K562 (cell line): Measurements from ENCODE around the gene OR52I1. TPM values are rescaled to one million over a fixed set of nuclear protein-coding genes. Genes with fewer than 3 reads are reported as not detected.

Source experiments
- ATAC-seq: fragments of 200-7000 bp; cut with Tn5 transposase; 3 replicates; pipeline ENCODE4 v1.9.1; 2020; ENCODE audit warnings: moderate library complexity
- Bru-seq: library from RNA; stranded (reverse); fragments of 400-500 nt; gene quantifications from one replicate; lab custom pipeline; 2021; lab: Mats Ljungman, UMichigan
- BruChase-seq, 2 experiments: library from RNA; stranded (reverse); fragments of 400-500 nt; gene quantifications; one replicate each; lab custom pipeline; 2021; lab: Mats Ljungman, UMichigan
- BruUV-seq: library from RNA; stranded (reverse); fragments of 400-500 nt; replicated peaks from 2 replicates; lab custom pipeline; 2021; lab: Mats Ljungman, UMichigan
- CTCF ChIA-PET: fragments of 300-600 bp; formaldehyde crosslinking; extraction: SDS; loops from one replicate; lab custom pipeline; 2021; ENCODE audit warnings: low intra/inter-chr PET ratio; lab: Yijun Ruan, JAX
- POLR2A ChIA-PET: fragments of 300-600, 350-650 bp; sonication (Branson Sonifier 250); formaldehyde crosslinking; extraction: SDS; loops from one replicate; lab custom pipeline; 2021; ENCODE audit warnings: antibody characterized with exemption, inconsistent platforms; lab: Yijun Ruan, JAX
- DNase-seq, 4 experiments: peaks; one replicate each; pipeline versions ENCODE4 v3.0.0 to v3.0.0-alpha.2; 2011 to 2018; ENCODE audit warnings: low spot score in 3 of 4, mixed read lengths in 3 of 4; ENCODE audit errors: extremely low read depth in 1 of 4
- FAIRE-seq: peaks from 2 replicates; lab custom pipeline; 2011; peaks lifted over from hg19 to GRCh38; lab: Jason Lieb, UNC
- H2AFZ ChIP-seq: 2 replicates; pipeline ENCODE4 v1.6.0; 2011; ENCODE audit warnings: low read depth, low read length, control low read depth, inconsistent platforms
- H3K27ac ChIP-seq: fragments of 200-600 bp; 3 replicates; pipeline ENCODE4 v1.8.0; 2011; ENCODE audit warnings: low read depth, mild to moderate bottlenecking, control low read depth, inconsistent platforms, low read length, moderate library complexity, mixed read lengths; ENCODE audit errors: extremely low read depth
- H3K27me3 ChIP-seq, 2 experiments: fragments of 300-600 bp in 1 of 2; 2 replicates in 1 of 2; 3 replicates in 1 of 2; pipeline versions ENCODE4 v1.6.0 to v1.8.0; 2011; ENCODE audit warnings: inconsistent platforms in 2 of 2, low read length in 2 of 2, mild to moderate bottlenecking in 1 of 2, mixed read lengths in 1 of 2, moderate library complexity in 1 of 2; ENCODE audit not compliant: control insufficient read depth in 2 of 2, insufficient read depth in 2 of 2
- H3K36me3 ChIP-seq: fragments of 300-600 bp; 3 replicates; pipeline ENCODE4 v1.8.0; 2011; ENCODE audit warnings: mild to moderate bottlenecking, low read length, inconsistent platforms; ENCODE audit not compliant: control insufficient read depth, insufficient read depth
- H3K4me1 ChIP-seq, 2 experiments: fragments of 200-600 bp in 1 of 2; replicated peaks in 1 of 2; 2 replicates in 1 of 2; 3 replicates in 1 of 2; pipeline versions ENCODE4 v1.5.1 to v1.8.0; 2011; ENCODE audit warnings: inconsistent platforms in 2 of 2, low read length in 2 of 2, mild to moderate bottlenecking in 1 of 2, mixed read lengths in 1 of 2, moderate library complexity in 1 of 2; ENCODE audit not compliant: control insufficient read depth in 2 of 2, insufficient read depth in 2 of 2
- H3K4me2 ChIP-seq: 2 replicates; pipeline ENCODE4 v1.6.1; 2011; ENCODE audit warnings: low read length, control low read depth, inconsistent platforms, mixed read lengths; ENCODE audit not compliant: insufficient read depth
- H3K4me3 ChIP-seq: fragments of 200-600 bp; sonication (generic), shearing (Covaris generic); 2 replicates; pipeline ENCODE4 v1.5.1; 2016; ENCODE audit warnings: control low read depth, inconsistent platforms
- H3K79me2 ChIP-seq: fragments of 200-600 bp; 3 replicates; pipeline ENCODE4 v1.8.0; 2011; ENCODE audit warnings: low read length, inconsistent platforms; ENCODE audit not compliant: control insufficient read depth, insufficient read depth
- H3K9ac ChIP-seq, 2 experiments: 2 replicates each; pipeline versions ENCODE4 v1.6.0 to v1.6.1; 2011; ENCODE audit warnings: low read depth in 2 of 2, low read length in 2 of 2, control low read depth in 1 of 2, inconsistent platforms in 1 of 2, mild to moderate bottlenecking in 1 of 2, mixed read lengths in 1 of 2; ENCODE audit not compliant: insufficient read depth in 1 of 2
- H3K9me1 ChIP-seq: one replicate; pipeline ENCODE4 v1.6.0; 2011; ENCODE audit warnings: inconsistent platforms, mild to moderate bottlenecking, low read length, moderate library complexity; ENCODE audit not compliant: control insufficient read depth, insufficient read depth
- H3K9me3 ChIP-seq: replicated peaks from 2 replicates; pipeline ENCODE4 v1.5.1; 2011; ENCODE audit warnings: low read depth, low read length, inconsistent platforms; ENCODE audit not compliant: control insufficient read depth, insufficient read depth
- H4K20me1 ChIP-seq: replicated peaks from 2 replicates; pipeline ENCODE4 v1.6.1; 2011; ENCODE audit warnings: low read length, inconsistent platforms, mixed read lengths; ENCODE audit not compliant: control insufficient read depth, insufficient read depth
- BRF1 ChIP-seq: IDR thresholded peaks from 3 replicates; pipeline ENCODE4 v1.6.1; 2011; ENCODE audit warnings: borderline replicate concordance, mild to moderate bottlenecking; ENCODE audit not compliant: insufficient read length; ENCODE audit errors: extremely low read depth
- POLR3G ChIP-seq: IDR thresholded peaks from 2 replicates; pipeline ENCODE4 v1.6.1; 2011; ENCODE audit not compliant: insufficient read length, insufficient replicate concordance; ENCODE audit errors: extremely low read depth
- SNIP1 ChIP-seq: fragments of 450-650 bp; IDR thresholded peaks from 2 replicates; pipeline ENCODE4 v1.7.1; 2017; ENCODE audit warnings: low read depth, mild to moderate bottlenecking
- ZNF512 ChIP-seq: IDR thresholded peaks from 2 replicates; pipeline ENCODE4 v1.6.1; 2016; ENCODE audit warnings: missing genetic modification characterization, missing compliant biosample characterization
- WGBS: fragments of 100-300 bp; shearing (Covaris generic); methylation state at CpG from one replicate; pipeline ENCODE4 v1.1.6; 2016; ENCODE audit warnings: low coverage, mixed read lengths; ENCODE audit not compliant: insufficient coverage; ENCODE audit errors: missing lambda C conversion rate; 5-methylcytosine and 5-hydroxymethylcytosine counted together
- in situ Hi-C: fragments of 300-500 bp; cut with MboI; formaldehyde crosslinking; loops from 4 replicates; pipeline ENCODE4 v1.15.0; 2018; ENCODE audit warnings: inconsistent platforms, mixed read lengths
- intact Hi-C: fragments of 100-400 bp; cut with micrococcal nuclease; formaldehyde crosslinking; loops from 2 replicates; pipeline ENCODE4 v1.14.2; 2022
- long read RNA-seq, 3 experiments: library from polyadenylated mRNA in 2 of 3; library from RNA in 1 of 3; unstranded in 2 of 3; stranded (forward) in 1 of 3; transcript quantifications; one replicate each; pipeline ENCODE4 v2.0.0, GENCODE V29; 2019 to 2022
- polyA minus RNA-seq, 3 experiments: library from RNA; depleted of rRNA, polyadenylated mRNA; stranded (reverse); fragments of >200 nt; gene quantifications; 2 replicates each; pipeline ENCODE4 v1.2.3, GENCODE V29; 2011
- polyA plus RNA-seq, 8 experiments: library from polyadenylated mRNA; depleted of rRNA in 4 of 8; stranded (reverse) in 5 of 8; unstranded in 3 of 8; fragments of >200 nt; fragmentation: Nextera tagmentation in 2 of 8; fragmentation: Illumina TruSeq in 1 of 8; extraction: Ambion mirVana in 2 of 8; extraction: Trizol in 1 of 8; gene quantifications; 2 replicates each; pipeline versions ENCODE4 v1.2.1 to v1.2.3, GENCODE V29; 2011 to 2014; ENCODE audit warnings: inconsistent platforms in 1 of 8, missing spikeins in 1 of 8
- total RNA-seq, 7 experiments: library from RNA; depleted of rRNA in 6 of 7; stranded (reverse); fragments of >200 nt in 6 of 7; fragmentation: Illumina TruSeq in 2 of 7; extraction: Trizol in 2 of 7; gene quantifications; 2 replicates each; pipeline versions ENCODE4 v1.2.1 to v1.2.3, GENCODE V29; 2011 to 2021; ENCODE audit warnings: low replicate concordance in 1 of 7
- TF ChIP-seq, protein P1 (sequence below): fragments of 250-450 bp; sonication (Bioruptor Pico); IDR thresholded peaks from 2 replicates; pipeline ENCODE4 v1.5.0; 2020; ENCODE audit warnings: mild to moderate bottlenecking

OR52I1 gene
- total RNA-seq (2011; cell fraction: chromatin; rRNA removed; ENCODE audit: low replicate concordance), result not detected in 2 replicates
- not detected in 2 replicates for total RNA-seq (2011; cell fraction: nucleolus; rRNA removed)
- not detected in 2 replicates for total RNA-seq (2011; cell fraction: nucleoplasm; rRNA removed)
- not detected in 2 replicates for total RNA-seq (2014; rRNA removed)
- total RNA-seq (2014; rRNA removed; fragmentation: Illumina TruSeq; extraction: Trizol), result not detected in 2 replicates
- not detected in 2 replicates for total RNA-seq (2015; rRNA removed; fragmentation: Illumina TruSeq; extraction: Trizol)
- not detected in 2 replicates for total RNA-seq (2021)
- polyA plus RNA-seq (2011; rRNA removed), result not detected in 2 replicates
- polyA plus RNA-seq (2011; cell fraction: cytosol; rRNA removed), result not detected in 2 replicates
- polyA plus RNA-seq (2011; cell fraction: nucleus; rRNA removed), result not detected in 2 replicates
- polyA plus RNA-seq (2012), result not detected in 2 replicates
- not detected in 2 replicates for polyA plus RNA-seq (2014; fragmentation: Illumina TruSeq; extraction: Trizol)
- polyA plus RNA-seq (2014; fragmentation: Nextera tagmentation; extraction: Ambion mirVana), result not detected
- not detected in 2 replicates for polyA plus RNA-seq (2014; rRNA removed)
- not detected in 2 replicates for polyA minus RNA-seq (2011; rRNA and poly(A)+ RNA removed)
- polyA minus RNA-seq (2011; cell fraction: cytosol; rRNA and poly(A)+ RNA removed), result not detected in 2 replicates
- not detected in 2 replicates for polyA minus RNA-seq (2011; cell fraction: nucleus; rRNA and poly(A)+ RNA removed)
- Bru-seq, nascent RNA, result not detected
- not detected for BruChase-seq, experiment 1, labeled RNA remaining after a 2-hour chase
- not detected for BruChase-seq, experiment 2, labeled RNA remaining after a 6-hour chase
- long read RNA-seq, experiment 1, result 0 reads
- long read RNA-seq, experiment 2, result 0 reads
- long read RNA-seq, experiment 3, result 0 reads

DNA sequence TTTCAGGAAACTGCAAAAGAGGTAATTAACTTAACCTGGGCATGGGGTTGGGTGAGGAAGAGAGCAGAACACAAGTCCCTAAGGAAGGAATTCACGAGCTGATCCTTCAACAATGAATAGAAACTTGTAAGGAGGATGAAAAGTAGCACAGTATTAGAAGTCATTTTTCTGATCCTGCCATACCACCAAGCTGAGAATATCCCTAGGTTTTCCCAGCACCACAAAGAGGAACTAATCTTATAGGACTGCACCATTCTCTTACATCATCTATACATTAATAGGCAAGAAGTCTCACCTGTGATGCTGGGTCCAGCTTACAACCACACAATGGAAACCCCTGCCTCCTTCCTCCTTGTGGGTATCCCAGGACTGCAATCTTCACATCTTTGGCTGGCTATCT is at the start of gene OR52I1:
Gene OR52I1 (plus strand): TSS at position 301 of the 400 bp plus-strand sequence. CDS start 0 bp downstream, at position 301.
- FAIRE-seq (no peak), DNase-seq (no peak), ATAC-seq (no peak)
- Histone ChIP-seq H3K9ac (no peak within 1 kb of the TSS), H3K27ac (no peak within 1 kb of the TSS), H3K4me3 (no peak within 1 kb of the TSS), H4K20me1 (no peaks in the 10 kb centered on the region), H2AFZ (no peak within 1 kb of the TSS), H3K9me3 (no peaks in the 10 kb centered on the region), H3K79me2 (no peaks in the 10 kb centered on the region), H3K36me3 (no peaks in the 10 kb centered on the region; the same call in 2 of the 3 replicates), H3K4me1 (no peaks in the 10 kb centered on the region), H3K27me3 (peaks cover 8 to 9% of the 10 kb centered on the region in 2 experiments; a peak in 3 of 5 replicates), H3K4me2 (no peak within 1 kb of the TSS), H3K9me1 (no peaks in the 10 kb centered on the region)
- WGBS, result 0% methylated on average over 1 of the region's 1 CpG
- in situ Hi-C loops (no loop called here), intact Hi-C loops (no loop called here)
- ChIA-PET POLR2A (interaction anchor here (0.9 kb wide), 1 partner anchor 13 kb away, joined by 3 read pairs; no protein-coding TSS in a partner anchor), CTCF (no interaction called here)
- BruUV-seq, result no TSS peak
- no peak for TF ChIP-seq ZNF512
- no peak for TF ChIP-seq SNIP1
- TF ChIP-seq, protein P1, sequence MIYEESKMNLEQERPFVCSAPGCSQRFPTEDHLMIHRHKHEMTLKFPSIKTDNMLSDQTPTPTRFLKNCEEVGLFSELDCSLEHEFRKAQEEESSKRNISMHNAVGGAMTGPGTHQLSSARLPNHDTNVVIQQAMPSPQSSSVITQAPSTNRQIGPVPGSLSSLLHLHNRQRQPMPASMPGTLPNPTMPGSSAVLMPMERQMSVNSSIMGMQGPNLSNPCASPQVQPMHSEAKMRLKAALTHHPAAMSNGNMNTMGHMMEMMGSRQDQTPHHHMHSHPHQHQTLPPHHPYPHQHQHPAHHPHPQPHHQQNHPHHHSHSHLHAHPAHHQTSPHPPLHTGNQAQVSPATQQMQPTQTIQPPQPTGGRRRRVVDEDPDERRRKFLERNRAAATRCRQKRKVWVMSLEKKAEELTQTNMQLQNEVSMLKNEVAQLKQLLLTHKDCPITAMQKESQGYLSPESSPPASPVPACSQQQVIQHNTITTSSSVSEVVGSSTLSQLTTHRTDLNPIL (CRISPR knock-in tag), result no peak
- no peak for TF ChIP-seq BRF1
- TF ChIP-seq POLR3G, result no peak
